NCI-H526 (cell line): Measurements from ENCODE around the gene KRTAP9-8.
"Not testable (repeated sequence)": the region's sequence is repeated elsewhere in the genome, so short reads cannot be mapped to it uniquely, and the experiment has no call there.

Experiments
- DNase-seq, 2 experiments: peaks; one replicate each; lab custom pipeline; 2025; lab: John Stamatoyannopoulos, UW

The KRTAP9-8 gene

GRCh38 chr17:41255381-41256290, 17.8 kb downstream of the KRTAP9-8 start, which contains the start of gene KRTAP9-9:
Gene KRTAP9-9, plus strand, starts transcription at chr17:41255384.
- not testable (repeated sequence) for DNase-seq

- DNase-seq = no peak
Observed at GRCh38 chr17:41256291-41256685, 18.5 kb downstream of the KRTAP9-8 start.

GRCh38 chr17:41258406-41258805, 20.6 kb downstream of the KRTAP9-8 start:
- no peak for DNase-seq

GRCh38 chr17:41263212-41263611, 25.4 kb downstream of the KRTAP9-8 start:
- no peak for DNase-seq

- DNase-seq = no peak
Observed at GRCh38 chr17:41264599-41264998, 26.8 kb downstream of the KRTAP9-8 start.

GRCh38 chr17:41265078-41265477, 27.3 kb downstream of the KRTAP9-8 start, which contains the start of gene KRTAP9-6:
Gene KRTAP9-6, plus strand, starts transcription at chr17:41265378. Its CDS starts 0 bp downstream, at chr17:41265378.
- DNase-seq = no peak

- DNase-seq = no peak
Observed at GRCh38 chr17:41267711-41268110, 29.9 kb downstream of the KRTAP9-8 start.

GRCh38 chr17:41271323-41271722, 33.5 kb downstream of the KRTAP9-8 start:
- not testable (repeated sequence) for DNase-seq

- no peak for DNase-seq
Observed at GRCh38 chr17:41271858-41272257, 34.1 kb downstream of the KRTAP9-8 start.

- not testable (repeated sequence) for DNase-seq
Observed at GRCh38 chr17:41275648-41276190, 37.9 kb downstream of the KRTAP9-8 start, which contains the start of gene KRTAP9-7. Gene KRTAP9-7, plus strand, starts transcription at chr17:41275698. Its CDS starts 0 bp downstream, at chr17:41275698.

- no peak for DNase-seq
Observed at GRCh38 chr17:41278176-41278955, 40.6 kb downstream of the KRTAP9-8 start.

GRCh38 chr17:41284043-41284442, 46.2 kb downstream of the KRTAP9-8 start:
- DNase-seq = no peak

- DNase-seq = no peak
Observed at GRCh38 chr17:41284546-41284945, 46.7 kb downstream of the KRTAP9-8 start.

- no peak for DNase-seq
Observed at GRCh38 chr17:41287050-41287449, 49.3 kb downstream of the KRTAP9-8 start.
